Nucleus accumbens (tissue), 56 donors: ENCODE data around the gene GTPBP8.

ENCODE experiments used
- DNase-seq, 56 donors: peaks; one replicate each; lab custom pipeline; 2025; lab: John Stamatoyannopoulos, UW

The GTPBP8 gene

DNA sequence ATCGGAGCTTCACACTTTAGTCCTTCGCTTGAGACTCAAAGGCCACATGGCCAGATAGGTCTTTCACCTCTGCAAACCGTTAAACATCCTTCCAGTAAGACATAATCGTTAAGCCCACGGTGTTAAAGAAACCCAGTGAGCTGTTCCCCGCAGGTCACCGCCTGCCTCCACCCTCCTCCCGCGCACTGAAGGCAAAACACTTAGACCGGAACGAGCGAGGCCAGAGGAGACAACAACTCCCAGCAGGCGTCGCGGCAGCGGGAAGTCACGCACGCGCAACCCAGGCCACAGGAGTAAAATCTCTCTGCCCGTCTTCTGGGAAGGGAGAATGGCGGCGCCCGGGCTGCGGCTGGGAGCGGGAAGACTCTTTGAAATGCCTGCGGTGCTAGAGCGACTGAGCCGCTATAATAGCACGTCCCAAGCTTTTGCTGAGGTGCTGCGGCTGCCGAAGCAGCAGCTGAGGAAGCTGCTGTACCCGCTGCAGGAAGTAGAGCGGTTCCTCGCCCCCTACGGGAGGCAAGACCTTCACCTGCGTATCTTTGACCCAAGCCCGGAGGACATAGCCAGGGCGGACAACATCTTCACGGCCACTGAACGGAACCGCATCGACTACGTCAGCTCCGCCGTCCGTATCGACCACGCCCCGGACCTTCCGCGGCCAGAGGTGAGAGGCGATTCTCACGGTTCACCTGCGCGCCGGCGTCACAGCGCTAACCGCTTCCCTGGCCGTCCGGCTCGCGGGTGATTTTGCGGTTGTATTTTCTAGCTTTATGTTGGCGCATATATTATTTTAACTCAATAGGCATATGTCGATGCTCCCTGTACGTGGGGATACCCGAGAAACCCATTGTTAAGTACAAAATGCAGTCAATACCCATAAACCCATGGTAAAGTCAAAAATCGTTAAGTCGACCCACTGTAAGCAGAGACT is at the start of gene GTPBP8:
GTPBP8 (plus strand) TSS at position 313 of the 931 bp plus-strand sequence; CDS start at position 329, 16 bp downstream.
- DNase-seq: peak; percentile 48 to 94 (median 85)

DNA sequence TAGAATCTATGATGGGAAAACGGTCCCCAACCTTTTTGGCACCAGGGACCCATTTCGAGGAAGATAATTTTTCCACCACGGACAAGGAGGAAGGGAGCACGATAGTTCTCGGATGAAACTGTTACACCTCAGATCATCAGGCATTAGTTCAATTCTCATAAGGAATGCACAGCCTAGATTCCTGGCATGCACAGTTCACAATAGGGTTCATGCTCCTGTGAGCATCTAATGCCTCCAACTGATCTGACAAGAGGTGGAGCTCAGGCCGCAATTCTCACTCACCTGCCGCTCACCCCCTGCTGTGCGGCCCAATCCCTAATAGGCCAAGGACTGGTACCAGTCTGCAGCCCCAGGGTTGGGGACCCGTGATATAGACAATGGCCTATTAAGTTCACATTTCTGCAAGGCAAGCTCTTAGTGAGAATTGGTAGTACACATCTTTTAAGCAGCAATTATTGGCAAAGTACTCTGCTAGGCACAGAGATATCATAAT is 42.4 kb upstream of the GTPBP8 start:
- DNase-seq: no peak

DNA sequence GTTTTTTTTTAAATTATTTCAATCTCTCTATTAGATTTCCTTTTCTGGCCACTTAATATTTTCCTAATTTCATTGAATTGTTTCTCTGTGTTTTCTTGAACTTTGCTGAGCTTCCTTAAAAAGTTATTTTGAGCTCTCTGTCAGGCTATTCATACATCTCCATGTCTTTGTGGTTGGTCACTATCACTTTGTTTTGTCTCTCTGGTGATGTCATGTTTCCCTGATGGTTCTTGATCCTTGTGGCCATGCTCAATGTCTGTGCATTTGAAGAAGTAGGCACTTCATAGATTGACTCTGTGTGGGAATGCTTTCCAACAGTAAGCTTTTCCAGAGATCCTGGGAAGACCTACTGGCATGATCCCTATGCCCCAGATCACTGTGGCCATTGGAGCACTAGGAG is 34.4 kb upstream of the GTPBP8 start:
- no peak for DNase-seq

DNA sequence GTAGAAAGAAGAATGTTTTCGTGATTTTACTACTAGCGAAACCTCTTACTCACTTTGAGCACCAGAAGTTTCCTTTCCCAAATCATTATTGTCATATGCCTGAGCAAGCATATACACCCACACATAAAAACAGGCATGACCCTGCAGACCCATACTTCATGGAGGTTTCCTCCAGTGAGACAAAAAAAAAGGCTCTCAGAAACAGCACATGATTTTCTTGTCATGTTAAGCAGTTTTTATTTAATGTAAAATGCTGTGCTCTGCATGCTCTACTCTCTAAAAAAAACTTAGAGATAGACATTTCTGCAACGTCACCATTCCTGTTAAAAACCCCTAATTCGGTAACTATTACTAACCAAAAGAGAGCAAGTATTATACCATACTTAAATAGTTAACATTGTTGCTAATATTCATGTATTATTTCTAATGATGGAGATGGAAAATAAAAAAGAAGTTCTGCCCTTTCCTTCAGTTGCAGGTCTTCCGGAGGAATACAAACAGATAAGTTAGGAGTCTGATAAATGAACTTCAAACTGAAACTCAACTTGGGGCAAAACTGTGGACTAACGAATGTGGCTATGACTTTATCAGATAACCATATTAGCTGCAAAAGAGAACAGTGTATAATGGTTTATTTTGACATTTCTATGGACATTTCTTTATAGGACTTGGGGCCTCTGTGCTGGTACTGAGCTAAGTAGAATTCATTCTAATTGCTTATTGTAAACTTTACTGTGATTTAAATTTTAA is 31.8 kb upstream of the GTPBP8 start:
- DNase-seq: no peak

- no peak for DNase-seq
Observed at GRCh38 chr3:112963683-112964082, 27.1 kb upstream of the GTPBP8 start.

- no peak for DNase-seq
Observed at GRCh38 chr3:112965656-112966055, 25.1 kb upstream of the GTPBP8 start.

DNA sequence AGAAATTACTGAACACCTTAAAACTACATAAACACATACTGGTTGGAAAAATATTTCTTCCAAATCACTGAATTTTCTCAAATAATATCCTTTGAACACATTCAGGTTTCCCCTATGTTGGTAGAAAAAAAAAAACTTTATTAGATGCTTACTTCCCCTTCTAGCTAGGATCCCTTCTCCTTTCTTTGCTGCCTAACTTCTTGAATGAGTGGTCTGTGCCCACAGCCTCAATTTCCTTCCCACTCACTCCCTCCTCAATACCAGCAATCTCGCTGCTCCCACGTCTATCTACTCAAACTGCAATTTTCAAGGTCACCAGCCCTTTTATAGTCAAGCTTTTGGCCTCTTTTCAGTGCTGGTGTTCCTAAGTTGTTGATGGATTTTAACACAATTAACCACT is 24.2 kb upstream of the GTPBP8 start:
- no peak for DNase-seq

- DNase-seq: no peak
Observed at GRCh38 chr3:112967425-112967824, 23.4 kb upstream of the GTPBP8 start.

- no peak for DNase-seq
Observed at GRCh38 chr3:112967828-112968227, 23.0 kb upstream of the GTPBP8 start.

DNA sequence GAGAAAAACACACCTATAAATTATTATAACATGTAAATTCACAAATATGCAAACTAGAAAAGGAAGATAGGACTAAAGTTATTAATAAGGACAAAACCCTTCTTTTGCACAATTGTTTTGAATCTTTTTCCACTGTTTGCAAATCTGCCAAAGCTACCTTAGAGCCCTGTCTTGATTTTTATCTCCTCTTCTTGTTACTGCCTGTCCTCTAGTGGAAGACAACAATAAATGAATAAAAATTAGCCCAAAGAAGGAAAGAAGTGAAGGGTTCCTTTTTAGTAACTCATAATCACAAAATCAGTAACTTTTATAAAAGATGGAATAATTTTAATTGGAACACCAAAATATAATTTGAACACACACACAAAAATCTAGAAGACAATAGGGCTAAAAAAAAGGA is 18.6 kb upstream of the GTPBP8 start:
- DNase-seq: no peak

- DNase-seq: no peak
Observed at GRCh38 chr3:112973325-112974177, 17.2 kb upstream of the GTPBP8 start.

DNA sequence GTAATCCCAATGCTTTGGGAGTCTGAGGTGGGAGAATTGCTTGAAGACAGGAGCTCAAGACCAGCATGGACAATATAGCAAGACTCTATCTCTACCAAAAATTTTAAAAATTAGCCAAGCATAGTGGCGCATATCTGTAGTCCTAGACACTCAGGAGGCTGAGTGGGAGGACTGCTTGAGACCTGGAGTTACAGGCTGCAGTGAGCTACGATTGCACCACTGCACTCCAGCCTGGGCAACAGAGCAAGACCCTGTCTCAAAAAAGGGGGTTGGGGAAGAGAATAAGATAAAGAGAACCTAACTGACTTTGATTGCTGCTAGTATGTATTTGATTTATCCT is 16.6 kb upstream of the GTPBP8 start:
- DNase-seq: no peak

- no peak for DNase-seq
Observed at GRCh38 chr3:112974894-112975293, 15.9 kb upstream of the GTPBP8 start, which contains the start of gene CD200R1. CD200R1 (minus strand) TSS chr3:112975103; CDS start chr3:112974857, 246 bp downstream.

DNA sequence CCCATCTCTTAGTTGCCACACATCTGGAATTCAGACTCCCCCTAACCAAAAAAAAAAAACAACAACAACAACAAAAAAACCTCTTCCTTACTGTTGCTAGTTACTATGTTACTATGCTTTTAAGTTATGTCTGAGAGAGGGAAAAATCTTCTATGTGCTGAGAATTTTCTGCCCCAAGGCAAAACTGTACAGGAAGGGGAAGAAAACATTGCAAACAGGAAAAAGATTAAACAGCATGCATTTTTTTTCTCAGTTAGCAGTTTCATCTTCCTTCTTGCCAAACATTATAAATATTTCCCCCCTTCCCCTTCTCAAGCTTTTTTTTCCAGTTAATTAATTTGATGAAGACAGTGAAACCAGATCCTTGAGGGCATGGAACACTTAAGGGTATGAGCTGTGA is 14.8 kb upstream of the GTPBP8 start:
- DNase-seq: no peak

- no peak for DNase-seq
Observed at GRCh38 chr3:112976953-112977352, 13.8 kb upstream of the GTPBP8 start.

DNA sequence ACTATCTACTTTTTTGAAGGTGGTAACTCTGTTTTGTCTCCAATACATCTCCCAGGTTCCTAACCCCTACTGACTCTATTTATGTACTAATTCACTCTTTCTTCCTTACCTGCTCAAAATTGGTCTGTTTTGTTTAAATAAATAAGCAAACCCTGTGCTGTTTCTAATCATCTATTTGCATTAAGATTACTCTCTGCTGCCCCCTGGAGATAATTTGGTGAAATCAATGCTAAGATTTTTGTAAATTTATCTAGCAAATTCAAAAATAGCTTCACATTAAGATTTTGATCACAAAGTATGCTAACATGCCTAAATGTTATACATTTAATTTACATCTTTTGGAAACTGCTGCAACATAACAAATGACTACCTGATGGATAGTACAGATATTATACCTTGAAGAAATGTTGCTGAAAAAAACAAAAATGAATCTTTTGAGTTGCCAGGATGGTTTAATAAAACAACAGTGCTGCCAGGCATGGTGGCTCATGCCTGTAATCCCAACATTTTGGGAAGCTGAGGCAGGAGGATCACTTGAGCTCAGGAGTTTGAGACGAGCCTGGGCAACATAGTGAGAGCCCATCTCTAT is 11.4 kb upstream of the GTPBP8 start:
- no peak for DNase-seq

GRCh38 chr3:112980080-112980479 is 10.7 kb upstream of the GTPBP8 start:
- DNase-seq: no peak

DNA sequence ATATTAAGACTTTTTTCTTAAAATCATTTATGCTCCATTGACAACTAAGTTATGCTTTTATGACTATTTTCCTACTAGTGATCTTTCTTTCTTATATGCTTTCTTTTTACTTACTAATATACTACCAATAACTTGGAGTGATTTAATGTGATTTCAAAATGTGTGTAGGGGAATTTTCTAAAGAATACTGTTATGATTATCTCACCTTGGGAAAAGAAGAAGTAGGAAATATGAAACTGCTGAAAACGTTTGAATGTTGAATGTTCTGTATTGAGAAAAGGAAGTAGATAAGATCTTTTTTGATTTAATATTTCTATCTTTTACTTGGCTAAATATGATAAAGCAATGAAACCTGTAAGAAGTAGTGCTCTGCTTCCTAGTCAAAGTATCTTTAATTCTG is 8.1 kb upstream of the GTPBP8 start:
- no peak for DNase-seq

DNA sequence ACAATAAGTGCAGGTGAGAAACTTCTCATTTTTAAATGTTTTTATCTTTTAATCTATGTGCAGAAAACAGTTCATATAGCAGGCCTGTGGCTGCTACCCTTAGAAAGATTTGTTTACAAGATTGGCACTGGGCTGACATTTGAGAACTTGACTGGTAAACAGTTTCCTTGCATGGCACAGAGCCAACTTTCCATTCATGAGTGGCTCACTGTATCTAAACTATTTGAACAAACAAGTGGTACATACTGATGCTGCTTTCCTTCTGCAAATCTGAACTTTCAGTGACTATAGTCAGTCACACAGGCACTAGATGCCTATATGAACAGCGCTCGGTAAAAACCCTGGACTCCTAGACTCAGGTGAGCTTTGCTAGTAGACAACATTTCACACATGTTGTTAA is 6.3 kb upstream of the GTPBP8 start:
- peak in 1 of 56 donors; percentile 20 for DNase-seq

DNA sequence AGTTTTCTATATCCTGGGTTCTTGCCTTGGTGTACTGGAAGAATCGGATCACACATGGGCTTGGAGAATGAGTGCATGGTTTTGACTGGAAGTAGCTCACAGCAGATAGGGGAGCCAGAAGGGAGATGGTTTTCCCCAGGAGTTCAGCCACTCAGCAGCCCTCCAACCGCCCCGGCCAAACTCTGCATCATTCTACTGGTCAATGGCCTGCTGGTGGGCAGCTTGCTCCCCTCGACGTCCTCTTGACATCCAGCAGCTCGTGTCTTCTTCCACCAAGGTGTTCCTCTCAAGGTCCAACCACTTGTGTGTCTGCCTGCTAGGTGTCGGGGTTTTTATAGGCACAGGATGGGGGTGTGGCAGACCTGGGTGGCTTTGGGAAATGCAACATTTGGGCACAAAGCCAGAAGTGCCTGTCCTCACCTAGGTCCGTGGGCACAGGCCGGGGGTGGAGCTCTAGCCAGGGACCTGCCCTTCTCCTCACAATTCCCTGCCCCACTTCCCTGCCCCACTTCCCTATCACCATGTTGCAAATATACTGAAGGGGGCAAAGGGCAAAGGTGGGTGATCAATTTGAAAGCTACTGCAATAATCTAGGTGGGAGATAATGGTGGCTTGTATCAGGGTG is 3.0 kb upstream of the GTPBP8 start:
- no peak for DNase-seq
